HepG2 (cell line): ENCODE results near the gene SSNA1. TPM values are rescaled to one million over a fixed set of nuclear protein-coding genes. Genes with fewer than 3 reads are reported as not detected.

ENCODE experiments used
- BCL6 ChIP-seq: IDR thresholded peaks from 2 replicates; pipeline ENCODE4 v1.6.1; 2016; ENCODE audit warnings: missing genetic modification reagents, missing compliant biosample characterization
- FOSL2 ChIP-seq: sonication (generic); formaldehyde crosslinking; IDR thresholded peaks from 2 replicates; pipeline ENCODE4 v1.4.0; 2020; ENCODE audit warnings: missing genetic modification reagents
- GMEB2 ChIP-seq: IDR thresholded peaks from 2 replicates; pipeline ENCODE4 v1.6.1; 2016; ENCODE audit warnings: missing biosample characterization, missing genetic modification reagents, low read depth
- HDAC1 ChIP-seq: sonication (generic); formaldehyde crosslinking; IDR thresholded peaks from 2 replicates; pipeline ENCODE4 v1.5.1; 2020; ENCODE audit warnings: mild to moderate bottlenecking, missing genetic modification reagents
- MAF1 ChIP-seq: sonication (generic); formaldehyde crosslinking; IDR thresholded peaks from 2 replicates; pipeline ENCODE4 v1.5.0; 2020; ENCODE audit warnings: missing genetic modification reagents, borderline replicate concordance
- RFX1 ChIP-seq: fragments of 450-650 bp; IDR thresholded peaks from 2 replicates; pipeline ENCODE4 v1.6.1; 2017
- TEF ChIP-seq: sonication (generic); formaldehyde crosslinking; IDR thresholded peaks from 2 replicates; pipeline ENCODE4 v1.5.0; 2020; ENCODE audit warnings: missing genetic modification reagents
- YEATS2 ChIP-seq: sonication (generic); formaldehyde crosslinking; IDR thresholded peaks from 2 replicates; pipeline ENCODE4 v1.4.0; 2020; ENCODE audit warnings: missing genetic modification reagents, borderline replicate concordance
- ZHX1 ChIP-seq: sonication (generic); formaldehyde crosslinking; IDR thresholded peaks from 2 replicates; pipeline ENCODE4 v1.8.1; 2022; ENCODE audit warnings: low read depth, mild to moderate bottlenecking, missing genetic modification reagents
- ZNF510 ChIP-seq: sonication (generic); formaldehyde crosslinking; IDR thresholded peaks from 2 replicates; pipeline ENCODE4 v1.4.0; 2020; ENCODE audit warnings: low read depth, mild to moderate bottlenecking, missing genetic modification reagents
- ZNF570 ChIP-seq: sonication (generic); formaldehyde crosslinking; IDR thresholded peaks from 2 replicates; pipeline ENCODE4 v1.4.0; 2020; ENCODE audit warnings: mild to moderate bottlenecking, missing genetic modification reagents, borderline replicate concordance
- ZNF614 ChIP-seq: IDR thresholded peaks from 2 replicates; pipeline ENCODE4 v1.6.1; 2018; ENCODE audit warnings: missing biosample characterization, missing genetic modification reagents, inconsistent platforms, borderline replicate concordance
- ZNF687 ChIP-seq: sonication (generic); formaldehyde crosslinking; IDR thresholded peaks from 2 replicates; pipeline ENCODE4 v1.5.1; 2020; ENCODE audit warnings: mild to moderate bottlenecking, missing genetic modification reagents, moderate library complexity
- ZSCAN30 ChIP-seq: sonication (generic); formaldehyde crosslinking; IDR thresholded peaks from 2 replicates; pipeline ENCODE4 v1.5.0; 2020; ENCODE audit warnings: mild to moderate bottlenecking, missing genetic modification reagents
- polyA plus RNA-seq, 8 experiments: library from polyadenylated mRNA; depleted of rRNA in 3 of 8; stranded (reverse) in 7 of 8; unstranded in 1 of 8; fragments of >200 nt; fragmentation: Illumina TruSeq in 4 of 8; extraction: Trizol in 4 of 8; gene quantifications; 2 replicates each; pipeline versions ENCODE4 v1.2.1 to v1.2.3, GENCODE V29; 2011 to 2016; ENCODE audit warnings: low read depth in 4 of 8, missing spikeins in 1 of 8, mixed read lengths in 1 of 8; ENCODE audit not compliant: insufficient read depth in 1 of 8
- total RNA-seq, 5 experiments: library from RNA; depleted of rRNA; stranded (reverse); fragments of >200 nt; fragmentation: Illumina TruSeq; extraction: Trizol; gene quantifications; 2 replicates each; pipeline ENCODE4 v1.2.3, GENCODE V29; 2016; ENCODE audit warnings: low read depth in 1 of 5

Gene SSNA1
- total and polyA plus RNA-seq, 2 of the 13 experiments (the other 11 are each of a cell fraction or from before 2014, with no cell fraction given): 35.9 to 49.4 TPM

GRCh38 chr9:137205126-137206069 lies 16.9 kb downstream of the SSNA1 start, which contains the start of the genes NDOR1 and TMEM203 (continued):
- TF ChIP-seq ZNF687 (CRISPR knock-in tag): peak; percentile 77
- TF ChIP-seq ZHX1: no peak
- TF ChIP-seq ZNF614 (CRISPR knock-in tag): peak; percentile 57; the same call in 1 of the 2 replicates
- TF ChIP-seq YEATS2 (CRISPR knock-in tag): peak; percentile 95
- TF ChIP-seq RFX1: no peak
- no peak; the same call in 1 of the 2 replicates for TF ChIP-seq TEF (CRISPR knock-in tag)
- peak; percentile 100 for TF ChIP-seq HDAC1 (CRISPR knock-in tag)
- TF ChIP-seq ZNF510 (CRISPR knock-in tag): no peak
- 0 out of 2 replicates have a peak, but pooled peaks have one; percentile 25 for TF ChIP-seq GMEB2 (CRISPR knock-in tag)
- no peak for TF ChIP-seq ZNF570 (CRISPR knock-in tag)
- 0 out of 2 replicates have a peak, but pooled peaks have one; percentile 75 for TF ChIP-seq MAF1
- TF ChIP-seq BCL6: 0 out of 2 replicates have a peak, but pooled peaks have one; percentile 23
- TF ChIP-seq FOSL2 (CRISPR knock-in tag): peak; percentile 14; the same call in 1 of the 2 replicates
- no peak for TF ChIP-seq ZSCAN30 (CRISPR knock-in tag)
